ENCODE data around the gene PPP2R5C.
A peak's percentile ranks its signal among the peaks of the same experiment; 100 is the strongest.

Gene PPP2R5C

DNA sequence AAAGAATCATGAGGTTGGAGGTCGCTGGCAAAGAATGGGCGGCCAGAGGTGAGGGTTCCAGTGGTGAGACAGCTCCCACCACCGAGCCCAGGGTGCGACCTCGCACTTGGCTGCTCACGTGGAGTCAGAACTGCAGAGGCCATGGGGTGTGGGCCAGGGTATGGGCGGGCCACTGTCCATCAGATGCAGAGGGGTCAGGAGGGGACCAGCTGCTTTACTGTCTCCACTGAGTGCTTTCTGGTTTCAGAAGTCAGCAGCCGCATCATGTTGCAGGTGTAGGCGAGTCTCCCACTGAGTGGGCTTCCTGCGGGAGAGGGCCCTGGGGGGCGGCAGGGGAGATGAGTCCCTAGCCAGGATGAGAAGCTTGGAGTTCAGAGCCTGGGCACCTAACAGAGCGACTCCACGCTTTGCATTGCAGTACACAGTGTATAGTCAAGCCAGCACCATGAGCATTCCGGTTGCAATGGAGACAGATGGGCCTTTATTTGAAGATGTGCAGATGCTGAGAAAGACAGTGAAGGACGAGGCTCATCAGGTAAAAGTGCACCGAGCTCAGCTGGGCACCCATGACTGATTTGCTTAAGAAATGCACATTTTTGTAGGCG lies 156.0 kb downstream of the PPP2R5C start:
- DNase-seq (ENCODE audit: low read depth) = no peak

GRCh38 chr14:101918065-101918989 lies 156.8 kb downstream of the PPP2R5C start:
- DNase-seq (ENCODE audit: low read depth) = no peak

- DNase-seq (ENCODE audit: low read depth) = no peak
These were observed 158.8 kb downstream of the PPP2R5C start for GRCh38 chr14:101920271-101920670.

DNA sequence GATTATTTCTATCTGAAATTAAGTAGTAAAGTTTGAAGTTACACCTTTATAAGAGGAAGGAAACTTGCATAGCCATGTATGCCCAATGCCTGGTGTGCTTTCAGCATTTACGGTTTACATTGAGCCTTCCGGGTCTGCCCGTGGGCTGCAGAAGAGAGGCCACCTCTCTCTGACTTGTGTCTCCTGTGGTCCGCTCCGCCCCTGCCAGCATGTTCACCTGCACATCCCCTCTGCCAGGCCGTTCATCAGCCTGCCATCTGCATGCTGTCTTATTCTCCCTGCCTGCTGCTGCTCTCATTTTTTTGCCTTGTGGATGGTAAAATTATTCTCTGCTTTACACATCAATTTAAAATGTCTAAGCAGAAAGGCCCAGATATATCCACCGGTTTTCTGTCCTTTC lies 161.4 kb downstream of the PPP2R5C start:
- DNase-seq (ENCODE audit: low read depth) = no peak

DNA sequence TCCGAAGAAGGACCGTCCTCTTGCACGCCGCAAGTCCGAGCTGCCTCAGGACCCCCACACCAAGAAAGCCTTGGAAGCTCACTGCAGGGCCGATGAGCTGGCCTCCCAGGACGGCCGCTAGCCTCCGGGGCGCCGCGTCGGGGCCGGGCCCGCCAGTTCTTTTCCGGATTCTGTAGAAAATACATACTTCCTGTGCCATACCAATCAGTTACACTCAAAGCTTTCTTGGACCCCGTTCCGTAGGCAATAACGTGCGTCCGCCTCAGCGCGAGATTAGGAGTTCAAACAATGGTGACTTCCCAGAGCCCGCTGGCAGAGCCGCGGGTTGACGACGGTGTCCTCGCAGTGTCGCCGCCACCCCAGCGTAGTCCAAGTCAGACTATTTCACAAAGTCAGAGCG lies 163.6 kb downstream of the PPP2R5C start:
- DNase-seq (ENCODE audit: low read depth) = no peak

DNA sequence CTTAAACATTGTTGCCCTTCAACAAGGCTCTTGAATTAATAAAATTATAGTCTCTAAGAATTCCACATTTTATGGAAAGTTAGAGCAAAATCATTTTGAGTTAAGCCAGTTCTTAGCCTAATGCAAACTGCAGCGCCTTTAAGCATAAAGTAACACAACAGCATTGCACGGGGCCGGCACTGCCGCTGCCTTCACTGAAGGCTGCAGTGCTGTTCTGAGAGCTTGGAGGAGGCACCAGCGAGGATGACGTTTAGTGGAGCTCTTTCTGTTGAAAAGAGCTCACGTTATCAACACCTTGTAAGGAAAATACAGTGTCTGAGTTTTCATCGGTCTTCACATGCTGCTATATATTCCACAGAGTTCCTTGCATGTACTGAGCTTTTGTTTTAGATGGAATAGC lies 164.6 kb downstream of the PPP2R5C start:
- DNase-seq (ENCODE audit: low read depth) = no peak

- no peak for DNase-seq (ENCODE audit: low read depth)
These were observed 165.1 kb downstream of the PPP2R5C start for GRCh38 chr14:101926620-101927019.

GRCh38 chr14:101927859-101928258 lies 166.3 kb downstream of the PPP2R5C start:
- peak; percentile 18 for DNase-seq (ENCODE audit: low read depth)

- no peak for DNase-seq (ENCODE audit: low read depth)
These were observed 166.9 kb downstream of the PPP2R5C start for GRCh38 chr14:101928415-101928841.

DNA sequence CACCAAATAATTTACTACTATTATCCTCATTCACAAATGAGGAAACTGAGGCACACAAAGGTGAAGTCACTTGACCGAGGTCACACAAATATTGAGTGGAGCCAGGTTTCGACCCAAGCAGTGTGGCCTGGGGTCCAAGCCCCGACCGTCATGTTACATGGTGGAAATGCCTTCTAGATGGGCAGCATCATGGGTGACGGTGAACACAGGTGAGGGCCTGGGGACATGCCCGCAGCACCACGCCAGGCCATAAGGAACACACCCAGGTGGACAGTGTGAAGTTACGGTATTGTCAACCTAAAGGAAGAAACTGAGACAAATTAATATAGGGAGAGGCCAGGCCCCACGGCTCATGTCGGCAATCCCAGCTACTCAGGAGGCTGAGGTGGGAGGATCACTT lies 167.6 kb downstream of the PPP2R5C start:
- DNase-seq (ENCODE audit: low read depth) = no peak

DNA sequence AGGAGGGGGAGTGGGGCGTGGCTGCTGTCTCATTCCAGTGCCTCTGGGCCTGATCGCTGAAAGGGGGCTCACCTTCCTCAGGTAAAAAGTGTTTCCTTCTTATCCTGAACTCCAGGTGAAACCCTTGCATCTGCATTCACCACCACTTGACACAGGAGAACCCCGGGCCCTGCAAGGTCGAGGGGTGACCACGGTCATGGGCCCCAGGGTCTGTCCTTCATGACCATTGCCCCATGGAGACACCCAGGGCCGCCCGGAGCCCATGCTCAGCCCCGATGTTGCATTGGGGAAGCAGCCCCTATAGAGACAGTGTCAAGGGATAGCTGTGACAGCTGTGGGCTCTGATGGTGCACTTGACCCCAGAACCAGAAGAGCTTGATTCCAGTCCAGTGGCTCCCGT lies 168.4 kb downstream of the PPP2R5C start:
- no peak for DNase-seq (ENCODE audit: low read depth)

- no peak for DNase-seq (ENCODE audit: low read depth)
These were observed 171.2 kb downstream of the PPP2R5C start for GRCh38 chr14:101932673-101933072.

DNA sequence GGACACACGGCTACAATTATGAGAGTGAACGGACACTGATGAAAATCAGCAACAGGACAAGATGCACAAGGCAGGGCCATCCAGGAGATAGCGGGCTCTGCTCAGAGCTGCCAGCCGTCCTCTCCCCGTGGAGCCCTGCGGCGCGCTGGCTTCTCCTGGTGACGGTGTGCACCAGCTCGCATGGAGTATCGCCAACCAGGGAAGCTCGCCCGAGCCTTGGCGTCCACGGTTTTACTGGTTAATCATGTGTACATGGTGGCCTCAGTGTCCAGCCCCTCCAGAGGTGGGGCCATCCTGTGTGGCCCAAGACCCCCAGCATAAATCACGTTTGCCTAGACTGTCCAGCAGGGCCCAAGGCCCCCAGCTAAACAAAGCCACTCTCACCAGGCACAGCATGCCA lies 171.7 kb downstream of the PPP2R5C start:
- no peak for DNase-seq (ENCODE audit: low read depth)

DNA sequence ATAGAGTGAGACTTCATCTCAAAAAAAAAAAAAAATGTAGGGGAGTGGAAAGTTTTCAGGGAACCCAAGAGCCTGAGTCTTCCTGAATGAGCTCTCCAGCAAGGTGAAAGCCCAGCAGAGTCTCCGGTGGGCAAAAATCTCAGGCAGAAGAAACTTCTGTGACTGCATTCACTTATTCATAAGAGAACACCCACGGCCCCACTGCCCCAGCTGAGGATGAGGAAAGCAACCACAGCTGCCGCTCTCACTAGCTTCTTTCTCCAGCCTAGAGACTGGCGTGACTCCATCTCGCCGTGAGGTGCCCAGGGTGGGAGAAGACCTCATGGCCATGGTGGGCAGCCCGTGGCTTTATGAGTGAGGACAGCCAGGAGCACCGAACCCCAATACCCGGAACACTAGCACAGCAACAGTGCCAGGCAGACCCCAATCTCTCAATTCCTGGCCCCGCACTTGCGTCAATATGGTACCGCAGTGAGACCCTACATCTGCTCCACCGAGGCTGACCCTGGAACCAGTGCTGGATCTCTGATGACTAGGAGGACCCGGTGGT lies 173.2 kb downstream of the PPP2R5C start:
- DNase-seq (ENCODE audit: low read depth) = no peak

- DNase-seq (ENCODE audit: low read depth) = no peak
These were observed 176.6 kb downstream of the PPP2R5C start for GRCh38 chr14:101937926-101938767.

- DNase-seq (ENCODE audit: low read depth) = no peak
These were observed 178.2 kb downstream of the PPP2R5C start for GRCh38 chr14:101939646-101940170.

DNA sequence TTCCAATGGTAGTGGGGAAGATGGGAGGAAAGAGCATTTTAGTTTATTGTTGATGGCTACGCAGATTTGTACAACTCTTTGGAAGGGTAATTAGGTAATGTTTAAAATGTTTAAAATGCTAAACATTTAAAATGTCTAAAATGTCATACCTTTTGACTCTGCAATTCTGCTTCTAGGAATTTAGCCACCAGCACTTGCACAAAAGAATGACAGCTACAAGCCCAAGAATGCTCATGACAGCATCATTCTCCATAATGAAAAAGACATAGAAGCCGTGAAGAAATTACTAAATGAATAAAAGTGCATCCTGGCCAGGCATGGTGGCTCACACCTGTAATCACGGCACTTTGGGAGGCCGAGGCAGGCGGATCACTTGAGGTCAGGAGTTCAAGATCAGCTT lies 182.9 kb downstream of the PPP2R5C start:
- no peak for DNase-seq (ENCODE audit: low read depth)

DNA sequence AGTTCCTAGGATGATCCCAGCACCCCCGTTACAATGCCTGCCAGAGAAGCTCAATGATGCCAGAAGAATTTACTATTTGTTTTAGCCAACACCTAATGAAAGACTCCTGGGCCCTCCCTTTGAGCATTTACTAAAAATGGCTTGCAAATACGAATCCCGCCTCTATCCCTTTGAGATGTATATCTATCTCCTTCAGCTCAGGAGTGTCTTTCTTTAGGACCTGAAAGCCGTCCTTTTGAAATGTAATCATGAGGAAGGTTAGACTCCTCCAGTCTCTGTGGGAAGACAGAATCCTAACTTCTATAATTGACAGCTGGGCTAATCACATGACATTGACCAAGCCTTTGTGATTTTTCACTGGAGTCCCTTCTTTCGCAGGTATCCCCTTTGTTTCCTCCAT lies 183.7 kb downstream of the PPP2R5C start:
- DNase-seq (ENCODE audit: low read depth) = no peak

GRCh38 chr14:101947577-101947903 lies 186.0 kb downstream of the PPP2R5C start:
- DNase-seq (ENCODE audit: low read depth) = no peak

DNA sequence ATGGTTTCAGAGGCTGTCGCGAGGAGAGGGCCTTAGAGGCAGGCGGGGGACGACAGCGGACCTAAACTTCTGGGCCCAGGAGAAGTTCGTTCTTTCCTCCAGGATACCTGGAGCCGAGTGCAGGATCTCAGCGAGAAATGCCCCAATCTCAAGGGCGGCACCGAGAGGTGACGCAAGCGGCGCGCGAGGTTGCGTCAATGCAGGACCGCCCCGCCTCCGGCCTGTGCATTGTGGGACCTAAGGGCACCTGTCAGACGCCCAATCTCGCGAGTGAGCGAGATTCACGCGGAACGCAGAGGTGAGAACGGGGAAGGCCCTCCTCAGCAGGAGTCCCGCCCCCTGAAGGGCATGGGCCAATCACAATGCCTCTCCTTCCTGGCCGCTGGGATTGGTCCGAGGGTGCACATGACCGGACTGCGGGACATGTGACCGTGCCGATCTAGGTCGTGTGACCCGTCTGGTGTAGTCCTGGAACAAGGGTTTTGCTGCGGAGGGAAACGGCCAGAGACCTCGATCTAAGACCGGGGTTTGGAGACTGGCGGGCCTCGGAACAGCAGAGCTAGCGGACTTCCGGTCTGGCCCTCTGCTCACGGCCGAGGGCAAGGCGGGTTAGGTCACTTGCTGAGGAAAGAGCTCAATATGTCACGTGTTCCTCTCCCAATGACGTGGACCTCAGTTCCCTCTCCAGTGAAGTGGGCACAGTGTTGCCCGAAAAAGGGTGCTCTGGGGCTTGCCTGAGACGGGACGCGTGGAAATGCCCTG lies 186.6 kb downstream of the PPP2R5C start:
- DNase-seq (ENCODE audit: low read depth) = peak; percentile 100

GRCh38 chr14:101948666-101949216 lies 187.2 kb downstream of the PPP2R5C start:
- no peak for DNase-seq (ENCODE audit: low read depth)
